OCI-LY1 (cell line): ENCODE measurements around the gene FMOD.

Source experiments
- H2AFZ ChIP-seq: fragments of 200-600 bp; sonication (generic), shearing (Covaris generic); 2 replicates; pipeline ENCODE4 v1.6.0; 2014; ENCODE audit warnings: antibody characterized with exemption, mild to moderate bottlenecking, low read length
- H3F3A ChIP-seq: fragments of 200-600 bp; sonication (generic), shearing (Covaris generic); 2 replicates; pipeline ENCODE4 v1.6.0; 2014; ENCODE audit warnings: mild to moderate bottlenecking, antibody characterized with exemption, low read length, moderate library complexity; ENCODE audit not compliant: insufficient read depth
- H3K27ac ChIP-seq: fragments of 200-600 bp; sonication (generic); 2 replicates; pipeline ENCODE4 v1.5.1; 2014; ENCODE audit warnings: low read length, mixed run types, mild to moderate bottlenecking, low read depth; ENCODE audit not compliant: poor library complexity, severe bottlenecking
- H3K27me3 ChIP-seq: fragments of 200-600 bp; sonication (generic); 2 replicates; pipeline ENCODE4 v1.6.0; 2014; ENCODE audit warnings: antibody characterized with exemption, mild to moderate bottlenecking, low read length, moderate library complexity; ENCODE audit not compliant: insufficient read depth
- H3K36me3 ChIP-seq: fragments of 200-600 bp; sonication (generic); 2 replicates; pipeline ENCODE4 v1.6.1; 2014; ENCODE audit warnings: mild to moderate bottlenecking, antibody characterized with exemption, low read length, moderate library complexity, mixed read lengths; ENCODE audit not compliant: insufficient read depth
- H3K4me1 ChIP-seq: fragments of 200-600 bp; sonication (generic); 2 replicates; pipeline ENCODE4 v1.5.1; 2014; ENCODE audit warnings: mild to moderate bottlenecking, low read length, moderate library complexity; ENCODE audit not compliant: insufficient read depth, severe bottlenecking
- H3K4me2 ChIP-seq: fragments of 200-600 bp; sonication (generic), shearing (Covaris generic); 2 replicates; pipeline ENCODE4 v1.6.1; 2014; ENCODE audit warnings: low read length
- H3K4me3 ChIP-seq: fragments of 200-600 bp; sonication (generic); 2 replicates; pipeline ENCODE4 v1.5.1; 2014; ENCODE audit warnings: low read length, low read depth, mild to moderate bottlenecking, mixed read lengths; ENCODE audit not compliant: poor library complexity, severe bottlenecking
- H3K79me2 ChIP-seq: fragments of 200-600 bp; shearing (Covaris generic); 2 replicates; pipeline ENCODE4 v1.6.1; 2016; ENCODE audit warnings: mixed run types, low read length, mixed read lengths; ENCODE audit not compliant: insufficient read depth
- H3K9ac ChIP-seq: fragments of 200-600 bp; sonication (generic), shearing (Covaris generic); 2 replicates; pipeline ENCODE4 v1.6.1; 2014; ENCODE audit warnings: mild to moderate bottlenecking, low read length, mixed read lengths
- H3K9me2 ChIP-seq: fragments of 200-600 bp; sonication (generic), shearing (Covaris generic); 2 replicates; pipeline ENCODE4 v1.6.1; 2014; ENCODE audit warnings: low read depth, mild to moderate bottlenecking, low read length, mixed read lengths
- H3K9me3 ChIP-seq: fragments of 200-600 bp; shearing (Covaris generic); 2 replicates; pipeline ENCODE4 v1.6.1; 2014; ENCODE audit warnings: low read length, mixed read lengths
- H4K20me1 ChIP-seq: fragments of 200-600 bp; sonication (generic), shearing (Covaris generic); 2 replicates; pipeline ENCODE4 v1.6.0; 2016; ENCODE audit warnings: mild to moderate bottlenecking, low read length; ENCODE audit not compliant: insufficient read depth
- EZH2 ChIP-seq: fragments of 200-600 bp; sonication (generic), shearing (Covaris generic); IDR thresholded peaks from 2 replicates; pipeline ENCODE4 v1.8.0; 2017; ENCODE audit warnings: borderline replicate concordance, mixed run types, mild to moderate bottlenecking, antibody characterized with exemption, low read length, moderate library complexity, mixed read lengths
- TF ChIP-seq, protein P1 (sequence below): fragments of 200-600 bp; sonication (generic), shearing (Covaris generic); IDR thresholded peaks from 2 replicates; pipeline ENCODE4 v1.5.1; 2017; ENCODE audit warnings: mild to moderate bottlenecking, antibody characterized with exemption, low read length, moderate library complexity, mixed read lengths

Gene FMOD

GRCh38 chr1:203367057-203367456 lies 16.1 kb upstream of the FMOD start:
- no peaks in the 10 kb centered on the region for H3F3A ChIP-seq
- no peak overlapping the region for H2AFZ ChIP-seq
- H3K27ac ChIP-seq, result no peak overlapping the region
- no peaks in the 10 kb centered on the region for H3K27me3 ChIP-seq
- H3K4me3 ChIP-seq, result no peak overlapping the region
- H4K20me1 ChIP-seq, result no peaks in the 10 kb centered on the region
- peaks cover 15% of the 10 kb centered on the region for H3K4me1 ChIP-seq
- no peaks in the 10 kb centered on the region for H3K79me2 ChIP-seq
- H3K9ac ChIP-seq, result no peak overlapping the region
- no peak overlapping the region for H3K4me2 ChIP-seq
- no peak for TF ChIP-seq EZH2
- TF ChIP-seq, protein P1, sequence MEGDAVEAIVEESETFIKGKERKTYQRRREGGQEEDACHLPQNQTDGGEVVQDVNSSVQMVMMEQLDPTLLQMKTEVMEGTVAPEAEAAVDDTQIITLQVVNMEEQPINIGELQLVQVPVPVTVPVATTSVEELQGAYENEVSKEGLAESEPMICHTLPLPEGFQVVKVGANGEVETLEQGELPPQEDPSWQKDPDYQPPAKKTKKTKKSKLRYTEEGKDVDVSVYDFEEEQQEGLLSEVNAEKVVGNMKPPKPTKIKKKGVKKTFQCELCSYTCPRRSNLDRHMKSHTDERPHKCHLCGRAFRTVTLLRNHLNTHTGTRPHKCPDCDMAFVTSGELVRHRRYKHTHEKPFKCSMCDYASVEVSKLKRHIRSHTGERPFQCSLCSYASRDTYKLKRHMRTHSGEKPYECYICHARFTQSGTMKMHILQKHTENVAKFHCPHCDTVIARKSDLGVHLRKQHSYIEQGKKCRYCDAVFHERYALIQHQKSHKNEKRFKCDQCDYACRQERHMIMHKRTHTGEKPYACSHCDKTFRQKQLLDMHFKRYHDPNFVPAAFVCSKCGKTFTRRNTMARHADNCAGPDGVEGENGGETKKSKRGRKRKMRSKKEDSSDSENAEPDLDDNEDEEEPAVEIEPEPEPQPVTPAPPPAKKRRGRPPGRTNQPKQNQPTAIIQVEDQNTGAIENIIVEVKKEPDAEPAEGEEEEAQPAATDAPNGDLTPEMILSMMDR, result no peak
- no peaks in the 10 kb centered on the region for H3K36me3 ChIP-seq
- no peaks in the 10 kb centered on the region for H3K9me2 ChIP-seq
- no peaks in the 10 kb centered on the region for H3K9me3 ChIP-seq

GRCh38 chr1:203366476-203366875 lies 15.6 kb upstream of the FMOD start:
- H3K4me1 ChIP-seq, result peaks cover 21% of the 10 kb centered on the region
- no peak overlapping the region for H3K9ac ChIP-seq
- no peaks in the 10 kb centered on the region for H3F3A ChIP-seq
- H3K36me3 ChIP-seq, result no peaks in the 10 kb centered on the region
- no peaks in the 10 kb centered on the region for H3K9me3 ChIP-seq
- no peak overlapping the region for H3K4me2 ChIP-seq
- no peaks in the 10 kb centered on the region for H3K27me3 ChIP-seq
- H3K79me2 ChIP-seq, result no peaks in the 10 kb centered on the region
- no peaks in the 10 kb centered on the region for H4K20me1 ChIP-seq
- TF ChIP-seq EZH2, result no peak
- TF ChIP-seq, protein P1, result no peak
- H3K9me2 ChIP-seq, result no peaks in the 10 kb centered on the region
- no peak overlapping the region for H2AFZ ChIP-seq
- no peak overlapping the region for H3K4me3 ChIP-seq
- H3K27ac ChIP-seq, result no peak overlapping the region

DNA sequence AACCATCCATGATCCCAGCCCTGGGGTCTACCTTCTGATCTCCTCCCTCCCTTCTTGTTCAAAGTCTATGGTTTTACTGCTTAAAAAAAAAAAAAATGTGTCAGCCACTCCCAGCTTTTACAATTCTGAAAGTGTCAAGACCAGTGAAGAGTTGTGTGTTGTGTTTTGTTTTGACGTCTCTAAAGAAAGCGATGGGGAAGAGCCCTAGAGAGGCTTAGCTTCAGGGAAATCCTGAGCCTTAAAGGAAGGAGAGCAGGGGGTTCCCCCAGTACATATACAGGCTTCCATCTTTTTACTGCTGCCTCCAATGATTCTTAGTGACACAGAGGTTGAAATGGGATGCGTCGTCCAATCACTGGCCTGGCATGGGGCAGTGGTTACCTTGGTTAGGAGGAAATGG lies 13.9 kb upstream of the FMOD start:
- Histone ChIP-seq H3K9me3 (no peaks in the 10 kb centered on the region), H3K36me3 (no peaks in the 10 kb centered on the region; the same call in 1 of the 2 replicates), H3K79me2 (no peaks in the 10 kb centered on the region), H3K4me1 (peaks cover 24% of the 10 kb centered on the region), H3K27me3 (no peaks in the 10 kb centered on the region), H3K9ac (no peak overlapping the region), H2AFZ (no peak overlapping the region), H3K9me2 (no peaks in the 10 kb centered on the region), H4K20me1 (no peaks in the 10 kb centered on the region), H3K4me2 (no peak overlapping the region), H3K4me3 (no peak overlapping the region), H3K27ac (no peak overlapping the region), H3F3A (no peaks in the 10 kb centered on the region)
- TF ChIP-seq, protein P1, result no peak
- TF ChIP-seq EZH2, result no peak
